ENCODE results near the gene CTDSPL. TPM values are rescaled to one million over a fixed set of nuclear protein-coding genes. Genes with fewer than 3 reads are reported as not detected.

The CTDSPL gene
- total and polyA plus RNA-seq, 2 of the 8 experiments (the other 6 are each of a cell fraction or from before 2014, with no cell fraction given) = 20.3 to 42.2 TPM

DNA sequence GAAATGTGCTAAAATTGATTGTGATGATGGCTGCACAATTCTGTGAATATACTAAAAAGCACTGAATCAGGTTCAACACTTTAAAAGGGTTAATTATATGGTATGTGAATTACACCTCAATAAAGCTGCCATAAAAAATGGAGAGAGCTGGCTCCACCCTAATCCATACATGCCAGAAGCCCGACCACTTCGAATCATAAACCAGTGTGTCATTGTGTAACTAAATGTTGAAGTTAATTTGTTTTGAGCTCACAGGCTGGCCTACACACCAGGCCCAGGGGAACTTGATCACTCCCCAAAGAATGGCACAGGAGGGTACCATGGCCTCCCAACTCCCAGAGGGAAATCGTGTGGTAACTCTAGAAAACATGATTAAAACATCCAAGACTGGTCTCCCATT is 153.8 kb downstream of the CTDSPL start:
- H2BK5ac ChIP-seq (ENCODE audit: low read depth, low read length) = no peak overlapping the region
- ChIA-PET POLR2A (ENCODE audit: partially characterized antibody) (interaction anchor here (0.9 kb wide), 1 partner anchor 9 kb away, joined by 4 read pairs; no protein-coding TSS in a partner anchor), CTCF (ENCODE audit: partially characterized antibody) (interaction anchor here (0.7 to 9.6 kb wide), 3 partner anchors 8 to 42 kb away, joined by 4 to 74 read pairs (median 8); no protein-coding TSS in a partner anchor)
- H3K23ac ChIP-seq (ENCODE audit: insufficient read length) = no peak overlapping the region
- H3K56ac ChIP-seq (replicated peaks; ENCODE audit: insufficient read length, low read depth, low read length) = no peak overlapping the region
- DNase-seq (ENCODE audit: low read depth in 1 of 2, low spot score in 2 of 2) (no peak), FAIRE-seq (no peak)
- H4K20me1 ChIP-seq (replicated peaks in 1 of 2; ENCODE audit: control insufficient read depth in 1 of 2, insufficient read depth in 2 of 2, low read length in 2 of 2) = peaks cover 0 to 2% of the 10 kb centered on the region in 2 experiments
- H4K91ac ChIP-seq (replicated peaks; ENCODE audit: insufficient read length, low read length) = no peak overlapping the region
- no peaks in the 10 kb centered on the region for H3K4me1 ChIP-seq (replicated peaks in 1 of 4; ENCODE audit: control insufficient read depth in 3 of 4, insufficient read depth in 4 of 4, low read length in 3 of 4)
- H2AK5ac ChIP-seq (ENCODE audit: low read depth, low read length) = no peak overlapping the region
- no peak overlapping the region for H3K18ac ChIP-seq (ENCODE audit: extremely low read depth, low read length)
- no peak overlapping the region for H2AFZ ChIP-seq (ENCODE audit: low read length)
- H3K27me3 ChIP-seq (replicated peaks in 1 of 4; ENCODE audit: control insufficient read depth in 3 of 4, extremely low read depth in 1 of 4, insufficient read depth in 3 of 4, low read length in 3 of 4) = no peaks in the 10 kb centered on the region
- WGBS, 2 experiments (ENCODE audit: extremely low coverage in 1 of 2, insufficient coverage in 1 of 2, insufficient read length in 1 of 2, insufficient replicate concordance in 2 of 2, low coverage in 1 of 2, low lambda C conversion rate in 2 of 2, missing lambda C conversion rate in 1 of 2) = 76% methylated on average over 3 of the region's 3 CpGs; no CpG with 5 or more reads in 1 of the 2 experiments
- no peaks in the 10 kb centered on the region for H3K9me3 ChIP-seq (ENCODE audit: insufficient read depth in 2 of 2, low read depth in 1 of 2, low read length in 1 of 2)
- no peak overlapping the region for H4K8ac ChIP-seq (ENCODE audit: extremely low read depth, insufficient read depth, low read length)
- H2BK15ac ChIP-seq (ENCODE audit: low read length) = no peak overlapping the region
- H3K14ac ChIP-seq (ENCODE audit: insufficient read length) = no peak overlapping the region
- no peak overlapping the region for H3K4me3 ChIP-seq (ENCODE audit: extremely low read depth in 1 of 4, insufficient read depth in 2 of 4, low read depth in 3 of 4, low read length in 4 of 4)
- H3K79me2 ChIP-seq (ENCODE audit: control insufficient read depth in 1 of 2, insufficient read depth in 2 of 2, low read length in 2 of 2) = no peaks in the 10 kb centered on the region
- H3K79me1 ChIP-seq (ENCODE audit: low read depth, low read length) = no peaks in the 10 kb centered on the region; the same call in 1 of the 2 replicates
- no peaks in the 10 kb centered on the region for H3K23me2 ChIP-seq (ENCODE audit: low read depth, low read length)
- no peak overlapping the region for H3K4me2 ChIP-seq (ENCODE audit: insufficient read depth in 1 of 2, low read depth in 2 of 2, low read length in 2 of 2)
- TF ChIP-seq SIN3A (conservative IDR thresholded peaks at IDR 0.05 in 1 of 2, IDR thresholded peaks at IDR 0.05 in 1 of 2; ENCODE audit: low read depth in 1 of 2, low read length in 2 of 2) = no peak
- TF ChIP-seq PHF8 (conservative IDR thresholded peaks at IDR 0.05; ENCODE audit: low read depth, low read length) = no peak
- H2BK20ac ChIP-seq (ENCODE audit: low read length) = no peak overlapping the region
- no peak overlapping the region for H2BK12ac ChIP-seq (ENCODE audit: low read depth, low read length)
- no peak overlapping the region for H3K4ac ChIP-seq (replicated peaks; ENCODE audit: insufficient read length, low read depth, low read length)
- H3K9ac ChIP-seq (replicated peaks in 1 of 4; ENCODE audit: extremely low read depth in 1 of 4, low read depth in 3 of 4, low read length in 3 of 4) = no peak overlapping the region
- H4K5ac ChIP-seq (ENCODE audit: insufficient read length, low read depth, low read length) = no peak overlapping the region
- H3K27ac ChIP-seq (ENCODE audit: low read depth, low read length) = no peak overlapping the region
- peaks cover 0 to 7% (median 2%) of the 10 kb centered on the region in 4 experiments; a peak in 2 of 8 replicates for H3K36me3 ChIP-seq (ENCODE audit: control insufficient read depth in 2 of 4, insufficient read depth in 4 of 4, low read length in 3 of 4)
- no peak overlapping the region for H2BK120ac ChIP-seq (replicated peaks; ENCODE audit: low read depth, low read length)
